Neural cell (in vitro differentiated cells): ENCODE data around the gene CRMP1. TPM values are rescaled to one million over a fixed set of nuclear protein-coding genes. Genes with fewer than 3 reads are reported as not detected.

ENCODE experiments used
- H2AFZ ChIP-seq: fragments of 200-600, 300-800 bp; sonication (generic), shearing (Covaris generic); 2 replicates; pipeline ENCODE4 v1.6.0; 2014; ENCODE audit warnings: low read depth, mild to moderate bottlenecking, antibody characterized with exemption, low read length, moderate library complexity
- H3F3A ChIP-seq: fragments of 200-600 bp; shearing (Covaris generic); 2 replicates; pipeline ENCODE4 v1.6.1; 2016; ENCODE audit warnings: mild to moderate bottlenecking, moderate library complexity, mixed read lengths, antibody characterized with exemption, low read length; ENCODE audit not compliant: insufficient read depth, poor library complexity, severe bottlenecking
- H3K27ac ChIP-seq: fragments of 200-600, 300-800 bp; sonication (generic), shearing (Covaris generic); 2 replicates; pipeline ENCODE4 v1.5.1; 2014; ENCODE audit warnings: mild to moderate bottlenecking, low read length, moderate library complexity
- H3K27me3 ChIP-seq: fragments of 300-800, 200-600 bp; sonication (generic), shearing (Covaris generic); 2 replicates; pipeline ENCODE4 v1.6.0; 2014; ENCODE audit warnings: mild to moderate bottlenecking, low read depth, low read length, moderate library complexity; ENCODE audit not compliant: insufficient read depth
- H3K36me3 ChIP-seq: fragments of 300-800, 200-600 bp; sonication (generic), shearing (Covaris generic); 2 replicates; pipeline ENCODE4 v1.5.1; 2014; ENCODE audit warnings: mild to moderate bottlenecking, antibody characterized with exemption, low read length, moderate library complexity; ENCODE audit not compliant: insufficient read depth
- H3K4me2 ChIP-seq: fragments of 300-800, 200-600 bp; sonication (generic), shearing (Covaris generic); 2 replicates; pipeline ENCODE4 v1.6.0; 2014; ENCODE audit warnings: mild to moderate bottlenecking, low read length
- H3K4me3 ChIP-seq: fragments of 300-800, 200-600 bp; sonication (generic), shearing (Covaris generic); 2 replicates; pipeline ENCODE4 v1.5.1; 2014; ENCODE audit warnings: mild to moderate bottlenecking, low read length, moderate library complexity
- H3K79me2 ChIP-seq: fragments of 200-600 bp; shearing (Covaris generic); replicated peaks from 2 replicates; pipeline ENCODE4 v1.6.0; 2014; ENCODE audit warnings: mild to moderate bottlenecking, low read length, moderate library complexity; ENCODE audit not compliant: insufficient read depth
- H3K9ac ChIP-seq: fragments of 300-800, 200-600 bp; sonication (generic), shearing (Covaris generic); 2 replicates; pipeline ENCODE4 v1.6.1; 2016; ENCODE audit warnings: mild to moderate bottlenecking, low read length, mixed read lengths
- H3K9me2 ChIP-seq: fragments of 200-600 bp; shearing (Covaris generic); 2 replicates; pipeline ENCODE4 v1.6.1; 2016; ENCODE audit warnings: mild to moderate bottlenecking, low read length, mixed read lengths; ENCODE audit not compliant: insufficient read depth
- H3K9me3 ChIP-seq: fragments of 200-600, 300-800 bp; sonication (generic), shearing (Covaris generic); 2 replicates; pipeline ENCODE4 v1.6.1; 2016; ENCODE audit warnings: mild to moderate bottlenecking, mixed run types, low read length, moderate library complexity, mixed read lengths
- H4K20me1 ChIP-seq: fragments of 200-600 bp; shearing (Covaris generic); 2 replicates; pipeline ENCODE4 v1.6.1; 2016; ENCODE audit warnings: mild to moderate bottlenecking, mixed run types; ENCODE audit not compliant: insufficient read depth
- EP300 ChIP-seq: fragments of 450-650 bp; conservative IDR thresholded peaks from 2 replicates; pipeline ENCODE4 v1.6.1; 2014; ENCODE audit warnings: antibody characterized with exemption, mild to moderate bottlenecking, moderate library complexity; ENCODE audit not compliant: poor library complexity, severe bottlenecking
- EZH2 ChIP-seq: fragments of 200-600, 300-800 bp; shearing (Covaris generic), sonication (generic); IDR thresholded peaks from 2 replicates; pipeline ENCODE4 v1.6.1; 2014; ENCODE audit warnings: antibody characterized with exemption, low read length, borderline replicate concordance, mild to moderate bottlenecking; ENCODE audit not compliant: insufficient read depth, poor library complexity, severe bottlenecking
- MXI1 ChIP-seq: fragments of 450-650 bp; conservative IDR thresholded peaks from 2 replicates; pipeline ENCODE4 v1.6.1; 2014; ENCODE audit warnings: antibody characterized with exemption, mild to moderate bottlenecking; ENCODE audit not compliant: poor library complexity, severe bottlenecking
- POLR2AphosphoS5 ChIP-seq: IDR thresholded peaks from 2 replicates; pipeline ENCODE4 v1.6.1; 2012
- RAD21 ChIP-seq: fragments of 450-650 bp; conservative IDR thresholded peaks from 2 replicates; pipeline ENCODE4 v1.6.1; 2014; ENCODE audit warnings: antibody characterized with exemption, mild to moderate bottlenecking, moderate library complexity
- SMC3 ChIP-seq: fragments of 450-650 bp; conservative IDR thresholded peaks from 2 replicates; pipeline ENCODE4 v1.6.1; 2014; ENCODE audit warnings: antibody characterized with exemption, mild to moderate bottlenecking, moderate library complexity; ENCODE audit not compliant: poor library complexity
- TAF1 ChIP-seq: IDR thresholded peaks from 2 replicates; pipeline ENCODE4 v1.6.1; 2012; ENCODE audit warnings: low read depth
- polyA plus RNA-seq: library from polyadenylated mRNA; depleted of rRNA; stranded (reverse); fragments of >200 nt; gene quantifications from 2 replicates; pipeline ENCODE4 v1.2.3, GENCODE V29; 2014
- TF ChIP-seq, protein P1 (sequence below): IDR thresholded peaks from 2 replicates; pipeline ENCODE4 v1.6.1; 2012; ENCODE audit warnings: borderline replicate concordance
- TF ChIP-seq, protein P2 (sequence below): fragments of 450-650 bp; IDR thresholded peaks from 2 replicates; pipeline ENCODE4 v1.5.1; 2014; ENCODE audit warnings: antibody characterized with exemption, mild to moderate bottlenecking, moderate library complexity; ENCODE audit not compliant: poor library complexity, severe bottlenecking

The CRMP1 gene
- polyA plus RNA-seq, 1 donor from 2014 or later, result 642 TPM

DNA sequence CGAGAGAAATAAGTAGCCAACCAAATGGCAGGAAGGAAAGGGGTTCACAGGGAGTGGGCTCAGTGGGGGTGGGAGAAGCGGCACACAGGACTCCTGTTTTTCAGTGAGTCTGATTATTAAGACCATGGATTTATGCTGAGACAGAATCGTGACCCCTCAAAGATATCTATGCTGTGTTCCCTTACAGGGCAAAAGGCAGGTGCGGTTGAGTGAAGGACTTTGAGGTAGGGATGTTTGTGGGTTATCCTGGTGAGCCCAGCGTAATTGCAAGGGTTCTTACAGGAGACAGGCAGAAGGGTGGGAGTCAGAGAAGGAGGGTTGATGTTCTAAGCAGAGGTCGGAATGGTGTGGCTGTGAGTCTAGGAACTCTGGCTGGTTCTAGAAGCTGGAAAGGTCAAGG is 108.9 kb downstream of the CRMP1 start:
- no peaks in the 10 kb centered on the region for H3K9me2 ChIP-seq
- H4K20me1 ChIP-seq, result no peaks in the 10 kb centered on the region
- no peaks in the 10 kb centered on the region for H3K79me2 ChIP-seq
- H3K27ac ChIP-seq, result no peak overlapping the region
- no peak overlapping the region for H3K4me2 ChIP-seq
- H3K4me3 ChIP-seq, result no peak overlapping the region
- H3K9me3 ChIP-seq, result no peaks in the 10 kb centered on the region
- no peaks in the 10 kb centered on the region for H3F3A ChIP-seq
- H3K9ac ChIP-seq, result no peak overlapping the region
- no peaks in the 10 kb centered on the region for H3K27me3 ChIP-seq
- TF ChIP-seq POLR2AphosphoS5 (no peak), SMC3 (no peak), EP300 (no peak), MXI1 (no peak), EZH2 (no peak), RAD21 (no peak), TAF1 (no peak)
- TF ChIP-seq, protein P1, sequence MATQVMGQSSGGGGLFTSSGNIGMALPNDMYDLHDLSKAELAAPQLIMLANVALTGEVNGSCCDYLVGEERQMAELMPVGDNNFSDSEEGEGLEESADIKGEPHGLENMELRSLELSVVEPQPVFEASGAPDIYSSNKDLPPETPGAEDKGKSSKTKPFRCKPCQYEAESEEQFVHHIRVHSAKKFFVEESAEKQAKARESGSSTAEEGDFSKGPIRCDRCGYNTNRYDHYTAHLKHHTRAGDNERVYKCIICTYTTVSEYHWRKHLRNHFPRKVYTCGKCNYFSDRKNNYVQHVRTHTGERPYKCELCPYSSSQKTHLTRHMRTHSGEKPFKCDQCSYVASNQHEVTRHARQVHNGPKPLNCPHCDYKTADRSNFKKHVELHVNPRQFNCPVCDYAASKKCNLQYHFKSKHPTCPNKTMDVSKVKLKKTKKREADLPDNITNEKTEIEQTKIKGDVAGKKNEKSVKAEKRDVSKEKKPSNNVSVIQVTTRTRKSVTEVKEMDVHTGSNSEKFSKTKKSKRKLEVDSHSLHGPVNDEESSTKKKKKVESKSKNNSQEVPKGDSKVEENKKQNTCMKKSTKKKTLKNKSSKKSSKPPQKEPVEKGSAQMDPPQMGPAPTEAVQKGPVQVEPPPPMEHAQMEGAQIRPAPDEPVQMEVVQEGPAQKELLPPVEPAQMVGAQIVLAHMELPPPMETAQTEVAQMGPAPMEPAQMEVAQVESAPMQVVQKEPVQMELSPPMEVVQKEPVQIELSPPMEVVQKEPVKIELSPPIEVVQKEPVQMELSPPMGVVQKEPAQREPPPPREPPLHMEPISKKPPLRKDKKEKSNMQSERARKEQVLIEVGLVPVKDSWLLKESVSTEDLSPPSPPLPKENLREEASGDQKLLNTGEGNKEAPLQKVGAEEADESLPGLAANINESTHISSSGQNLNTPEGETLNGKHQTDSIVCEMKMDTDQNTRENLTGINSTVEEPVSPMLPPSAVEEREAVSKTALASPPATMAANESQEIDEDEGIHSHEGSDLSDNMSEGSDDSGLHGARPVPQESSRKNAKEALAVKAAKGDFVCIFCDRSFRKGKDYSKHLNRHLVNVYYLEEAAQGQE, result no peak
- TF ChIP-seq, protein P2, sequence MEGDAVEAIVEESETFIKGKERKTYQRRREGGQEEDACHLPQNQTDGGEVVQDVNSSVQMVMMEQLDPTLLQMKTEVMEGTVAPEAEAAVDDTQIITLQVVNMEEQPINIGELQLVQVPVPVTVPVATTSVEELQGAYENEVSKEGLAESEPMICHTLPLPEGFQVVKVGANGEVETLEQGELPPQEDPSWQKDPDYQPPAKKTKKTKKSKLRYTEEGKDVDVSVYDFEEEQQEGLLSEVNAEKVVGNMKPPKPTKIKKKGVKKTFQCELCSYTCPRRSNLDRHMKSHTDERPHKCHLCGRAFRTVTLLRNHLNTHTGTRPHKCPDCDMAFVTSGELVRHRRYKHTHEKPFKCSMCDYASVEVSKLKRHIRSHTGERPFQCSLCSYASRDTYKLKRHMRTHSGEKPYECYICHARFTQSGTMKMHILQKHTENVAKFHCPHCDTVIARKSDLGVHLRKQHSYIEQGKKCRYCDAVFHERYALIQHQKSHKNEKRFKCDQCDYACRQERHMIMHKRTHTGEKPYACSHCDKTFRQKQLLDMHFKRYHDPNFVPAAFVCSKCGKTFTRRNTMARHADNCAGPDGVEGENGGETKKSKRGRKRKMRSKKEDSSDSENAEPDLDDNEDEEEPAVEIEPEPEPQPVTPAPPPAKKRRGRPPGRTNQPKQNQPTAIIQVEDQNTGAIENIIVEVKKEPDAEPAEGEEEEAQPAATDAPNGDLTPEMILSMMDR, result no peak
- no peaks in the 10 kb centered on the region for H3K36me3 ChIP-seq
- no peak overlapping the region for H2AFZ ChIP-seq

DNA sequence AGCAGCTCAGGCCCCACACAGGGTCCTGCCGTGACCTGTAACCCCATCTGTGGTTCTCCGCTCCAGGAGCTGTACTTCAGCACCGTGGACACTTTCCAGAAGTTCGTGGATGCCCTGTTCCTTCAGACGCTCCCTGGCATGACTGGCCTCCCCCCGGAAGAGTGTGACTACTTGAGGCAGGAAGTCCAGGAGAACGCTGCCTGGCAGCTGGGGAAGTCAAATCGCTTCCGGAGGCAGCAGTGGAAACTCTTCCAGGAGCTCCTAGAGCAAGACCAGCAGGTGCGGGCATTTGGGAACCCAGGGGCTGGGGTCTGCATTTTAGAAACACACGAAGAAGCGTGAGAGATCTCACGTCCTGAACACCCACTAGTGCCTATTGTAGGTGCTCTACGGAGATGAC is 109.4 kb downstream of the CRMP1 start:
- Histone ChIP-seq H3F3A (no peaks in the 10 kb centered on the region), H3K27ac (no peak overlapping the region), H3K9ac (no peak overlapping the region), H3K9me3 (no peaks in the 10 kb centered on the region), H3K27me3 (no peaks in the 10 kb centered on the region), H3K4me2 (no peak overlapping the region), H3K79me2 (no peaks in the 10 kb centered on the region), H3K4me3 (no peak overlapping the region), H2AFZ (no peak overlapping the region), H4K20me1 (no peaks in the 10 kb centered on the region), H3K9me2 (no peaks in the 10 kb centered on the region), H3K36me3 (no peaks in the 10 kb centered on the region)
- TF ChIP-seq, protein P1, result no peak
- no peak for TF ChIP-seq EP300
- TF ChIP-seq EZH2, result no peak
- TF ChIP-seq TAF1, result no peak
- no peak for TF ChIP-seq SMC3
- no peak for TF ChIP-seq MXI1
- TF ChIP-seq, protein P2, result no peak
- no peak for TF ChIP-seq RAD21
- TF ChIP-seq POLR2AphosphoS5, result no peak
